Measurements from ENCODE around the gene OR14I1. TPM values are rescaled to one million over a fixed set of nuclear protein-coding genes. Genes with fewer than 3 reads are reported as not detected.
"Not testable (repeated sequence)": the region's sequence is repeated elsewhere in the genome, so short reads cannot be mapped to it uniquely, and the experiment has no call there.

The OR14I1 gene
- polyA plus RNA-seq, 2 of the 4 experiments (the other 2 are of a cell fraction): not detected

GRCh38 chr1:248686815-248687214 is 15.8 kb downstream of the OR14I1 start (continued):
- TF ChIP-seq ELK1 (IDR thresholded peaks at IDR 0.05; ENCODE audit: low read depth, low read length): no peak
- no peak for TF ChIP-seq RFX5 (IDR thresholded peaks at IDR 0.05)
- TF ChIP-seq HOXB5 (CRISPR knock-in tag; IDR thresholded peaks at IDR 0.05): no peak

GRCh38 chr1:248681651-248682050 is 20.9 kb downstream of the OR14I1 start:
- Histone ChIP-seq H3K4me3 (no peak overlapping the region), H3K27ac (no peak overlapping the region), H3K9me3 (no peaks in the 10 kb centered on the region), H3K4me2 (no peak overlapping the region), H3K4me1 (no peaks in the 10 kb centered on the region)
- TF ChIP-seq POLR2A (IDR thresholded peaks at IDR 0.05; ENCODE audit: low read length) (no peak), TFCP2L1 (CRISPR knock-in tag; IDR thresholded peaks at IDR 0.05) (no peak), CHD2 (IDR thresholded peaks at IDR 0.05; ENCODE audit: low read length, partially characterized antibody) (no peak), ZFP36 (IDR thresholded peaks at IDR 0.05; ENCODE audit: borderline replicate concordance, partially characterized antibody) (no peak), PBX3 (IDR thresholded peaks at IDR 0.05) (no peak), EP300 (IDR thresholded peaks at IDR 0.05) (no peak), BCL3 (IDR thresholded peaks at IDR 0.05) (no peak), CHD4 (IDR thresholded peaks at IDR 0.05; ENCODE audit: borderline replicate concordance) (no peak), HEYL (CRISPR knock-in tag; IDR thresholded peaks at IDR 0.05) (no peak), RARB (CRISPR knock-in tag; IDR thresholded peaks at IDR 0.05) (no peak), JUN (IDR thresholded peaks at IDR 0.05) (no peak), ATOH8 (CRISPR knock-in tag; IDR thresholded peaks at IDR 0.05; ENCODE audit: low read depth) (no peak), E2F6 (IDR thresholded peaks at IDR 0.05; ENCODE audit: borderline replicate concordance, low read depth) (no peak), PHF8 (IDR thresholded peaks at IDR 0.05; ENCODE audit: borderline replicate concordance, low read depth) (no peak), EHMT2 (IDR thresholded peaks at IDR 0.05; ENCODE audit: low read depth) (no peak), SMC3 (IDR thresholded peaks at IDR 0.05) (no peak), POLR2AphosphoS2 (conservative IDR thresholded peaks at IDR 0.05; ENCODE audit: low read length) (no peak)
- FAIRE-seq (no peak), DNase-seq (ENCODE audit: low read depth in 1 of 2, low spot score in 1 of 2) (no peak), ATAC-seq (no peak)
- 20% methylated on average over 8 of the region's 8 CpGs for WGBS (ENCODE audit: missing lambda C conversion rate)
- POLR2A ChIA-PET: no interaction called here
- CTCF ChIA-PET: interaction anchor here (1.1 kb wide), 1 partner anchor 18 kb away, joined by 3 read pairs; no protein-coding TSS in a partner anchor

GRCh38 chr1:248670003-248670402 is 32.6 kb downstream of the OR14I1 start:
- no peak overlapping the region for H3K4me3 ChIP-seq
- TF ChIP-seq CBX2 (IDR thresholded peaks at IDR 0.05; ENCODE audit: borderline replicate concordance, low read depth) (no peak), MAFK (IDR thresholded peaks at IDR 0.05; ENCODE audit: partially characterized antibody) (no peak), ZFP36 (IDR thresholded peaks at IDR 0.05; ENCODE audit: borderline replicate concordance, partially characterized antibody) (peak; percentile 50)
- no peaks in the 10 kb centered on the region; the same call in 2 of the 3 replicates for H3K9me3 ChIP-seq
- FAIRE-seq (peak; percentile 61), ATAC-seq (no peak), DNase-seq (ENCODE audit: low read depth in 1 of 2, low spot score in 1 of 2) (peak in 1 of 2 experiments; percentile 6)
- no peak overlapping the region for H3K27ac ChIP-seq
- no peak overlapping the region for H3K4me2 ChIP-seq
- CTCF ChIA-PET: no interaction called here
- POLR2A ChIA-PET: no interaction called here
- H3K4me1 ChIP-seq: no peaks in the 10 kb centered on the region
- 0% methylated on average over 1 of the region's 1 CpG for WGBS (ENCODE audit: missing lambda C conversion rate)

GRCh38 chr1:248663453-248664328 is 38.9 kb downstream of the OR14I1 start:
- H3K4me1 ChIP-seq; ATAC-seq; H3K4me2 ChIP-seq; H3K27ac ChIP-seq; POLR2A ChIA-PET; H3K9me3 ChIP-seq; CTCF ChIA-PET; H3K4me3 ChIP-seq; FAIRE-seq; DNase-seq (ENCODE audit: low read depth in 1 of 2, low spot score in 1 of 2): not testable (repeated sequence)
- under 1% methylated on average over 5 of the region's 5 CpGs for WGBS (ENCODE audit: missing lambda C conversion rate)

- CTCF ChIA-PET; POLR2A ChIA-PET; H3K4me1 ChIP-seq; FAIRE-seq; H3K27ac ChIP-seq; DNase-seq (ENCODE audit: low read depth in 1 of 2, low spot score in 1 of 2); H3K9me3 ChIP-seq; H3K4me3 ChIP-seq; H3K4me2 ChIP-seq; ATAC-seq: not testable (repeated sequence)
- 10% methylated on average over 6 of the region's 6 CpGs for WGBS (ENCODE audit: missing lambda C conversion rate)
These were observed 45.8 kb downstream of the OR14I1 start for GRCh38 chr1:248656797-248657196.
